Immature natural killer cell (primary cell): Measurements from ENCODE around the gene RXRA. TPM values are rescaled to one million over a fixed set of nuclear protein-coding genes. Genes with fewer than 3 reads are reported as not detected.
A peak's percentile ranks its signal among the peaks of the same experiment; 100 is the strongest.

Source experiments
- DNase-seq, 3 donors: peaks; one replicate each; pipeline ENCODE4 v3.0.0; 2022; ENCODE audit warnings: mixed read lengths in 1 of 3
- H3K27ac Mint-ChIP-seq, 6 donors: one replicate each; pipeline ENCODE4 v1.8.0; 2020; ENCODE audit warnings: mixed read lengths in 6 of 6, mild to moderate bottlenecking in 5 of 6, inconsistent platforms in 4 of 6, moderate library complexity in 3 of 6
- H3K27me3 Mint-ChIP-seq, 3 donors: one replicate each; pipeline ENCODE4 v1.8.0; 2020 to 2021; ENCODE audit warnings: low read depth in 3 of 3, mild to moderate bottlenecking in 3 of 3, mixed read lengths in 3 of 3, moderate library complexity in 3 of 3, inconsistent platforms in 1 of 3
- H3K36me3 Mint-ChIP-seq, 3 donors: one replicate each; pipeline ENCODE4 v1.8.0; 2020; ENCODE audit warnings: mixed read lengths in 3 of 3, inconsistent platforms in 2 of 3, mild to moderate bottlenecking in 2 of 3
- H3K4me1 Mint-ChIP-seq, 2 donors: one replicate each; pipeline ENCODE4 v1.8.0; 2020; ENCODE audit warnings: inconsistent platforms in 2 of 2, mild to moderate bottlenecking in 2 of 2, mixed read lengths in 2 of 2, moderate library complexity in 1 of 2
- H3K4me3 Mint-ChIP-seq, 5 donors: one replicate each; pipeline ENCODE4 v1.8.0; 2020; ENCODE audit warnings: mild to moderate bottlenecking in 5 of 5, mixed read lengths in 5 of 5, inconsistent platforms in 3 of 5, moderate library complexity in 3 of 5
- H3K9me3 Mint-ChIP-seq, 6 donors: one replicate each; pipeline ENCODE4 v1.8.0; 2020; ENCODE audit warnings: mild to moderate bottlenecking in 6 of 6, mixed read lengths in 6 of 6, inconsistent platforms in 4 of 6, moderate library complexity in 3 of 6
- polyA plus RNA-seq, 3 donors: library from polyadenylated mRNA; unstranded; fragments of 300-500 nt; fragmentation: Illumina TruSeq; gene quantifications; one replicate each; pipeline ENCODE4 v1.2.3, GENCODE V29; 2021

The RXRA gene
- polyA plus RNA-seq, 3 donors from 2014 or later = 1.0 to 4.4 (median 1.9) TPM

DNA sequence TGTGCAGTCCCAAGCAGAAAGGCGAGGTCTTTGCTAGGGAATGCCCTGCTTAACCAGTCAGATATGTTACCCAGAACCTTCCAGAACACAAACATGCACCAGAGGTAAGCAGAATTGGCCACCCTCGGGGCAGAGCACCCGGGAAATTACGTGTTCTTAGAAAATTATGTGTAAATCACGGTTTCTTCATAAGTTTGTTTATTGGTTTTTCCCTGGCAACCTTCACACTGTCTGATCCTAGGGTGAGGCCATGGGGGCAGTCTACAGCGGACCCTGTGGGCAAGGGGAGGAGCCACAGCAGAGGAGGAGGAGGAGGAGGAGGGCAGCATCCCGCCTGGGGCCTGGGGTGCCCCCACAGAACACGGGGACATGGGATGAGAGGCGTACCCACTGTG, 31.4 kb downstream of the RXRA start:
- Mint-ChIP-seq H3K4me3 (no peak overlapping the region), H3K27ac (no peak overlapping the region), H3K36me3 (no peaks in the 10 kb centered on the region), H3K9me3 (no peaks in the 10 kb centered on the region), H3K27me3 (peaks cover 0 to 4% (median 2%) of the 10 kb centered on the region in 3 donors), H3K4me1 (peaks cover 0 to 2% of the 10 kb centered on the region in 2 donors)
- no peak for DNase-seq

- Mint-ChIP-seq H3K27me3 (peaks cover 0 to 4% (median 2%) of the 10 kb centered on the region in 3 donors), H3K4me1 (peaks cover 0 to 2% of the 10 kb centered on the region in 2 donors), H3K4me3 (no peak overlapping the region), H3K36me3 (no peaks in the 10 kb centered on the region), H3K27ac (no peak overlapping the region), H3K9me3 (no peaks in the 10 kb centered on the region)
- no peak for DNase-seq
Observed at GRCh38 chr9:134358026-134358661, 31.9 kb downstream of the RXRA start.

DNA sequence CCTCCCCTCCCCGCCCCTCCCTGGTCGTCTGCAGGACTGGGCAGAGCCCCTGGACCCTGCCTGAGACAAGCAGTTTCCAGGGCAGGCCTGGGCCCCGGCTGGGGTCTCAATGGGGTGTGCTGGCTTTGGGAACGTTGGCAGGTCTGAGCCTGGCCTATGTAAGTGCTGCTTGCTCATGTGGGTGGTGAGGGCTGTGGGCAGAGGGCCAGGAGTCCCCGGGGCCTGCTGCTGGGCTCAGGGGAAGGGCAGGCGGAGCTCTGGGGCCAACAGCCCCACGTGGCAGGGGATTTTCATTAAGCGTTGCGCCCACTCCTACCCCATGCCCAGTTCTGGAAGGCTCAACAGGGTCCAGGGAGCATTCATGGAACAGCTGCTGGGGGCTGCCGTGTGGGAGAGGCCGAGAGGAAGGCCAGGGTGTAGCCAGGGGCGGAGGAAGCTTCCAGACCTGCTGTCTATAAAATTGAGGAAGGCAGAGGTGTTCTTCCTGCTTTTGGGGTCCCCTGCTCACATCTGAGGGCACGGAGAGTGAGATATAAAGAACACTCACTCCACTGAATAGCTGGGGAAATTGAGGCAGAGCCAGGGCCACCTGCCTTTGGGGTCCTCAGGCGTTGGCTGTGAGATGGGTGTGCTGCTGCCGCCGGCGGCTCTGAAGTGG, 32.5 kb downstream of the RXRA start:
- Mint-ChIP-seq H3K4me3 (no peak overlapping the region), H3K36me3 (no peaks in the 10 kb centered on the region), H3K4me1 (peaks cover 0 to 2% of the 10 kb centered on the region in 2 donors), H3K9me3 (no peaks in the 10 kb centered on the region), H3K27me3 (peaks cover 0 to 4% (median under 1%) of the 10 kb centered on the region in 3 donors), H3K27ac (no peak overlapping the region)
- no peak for DNase-seq

DNA sequence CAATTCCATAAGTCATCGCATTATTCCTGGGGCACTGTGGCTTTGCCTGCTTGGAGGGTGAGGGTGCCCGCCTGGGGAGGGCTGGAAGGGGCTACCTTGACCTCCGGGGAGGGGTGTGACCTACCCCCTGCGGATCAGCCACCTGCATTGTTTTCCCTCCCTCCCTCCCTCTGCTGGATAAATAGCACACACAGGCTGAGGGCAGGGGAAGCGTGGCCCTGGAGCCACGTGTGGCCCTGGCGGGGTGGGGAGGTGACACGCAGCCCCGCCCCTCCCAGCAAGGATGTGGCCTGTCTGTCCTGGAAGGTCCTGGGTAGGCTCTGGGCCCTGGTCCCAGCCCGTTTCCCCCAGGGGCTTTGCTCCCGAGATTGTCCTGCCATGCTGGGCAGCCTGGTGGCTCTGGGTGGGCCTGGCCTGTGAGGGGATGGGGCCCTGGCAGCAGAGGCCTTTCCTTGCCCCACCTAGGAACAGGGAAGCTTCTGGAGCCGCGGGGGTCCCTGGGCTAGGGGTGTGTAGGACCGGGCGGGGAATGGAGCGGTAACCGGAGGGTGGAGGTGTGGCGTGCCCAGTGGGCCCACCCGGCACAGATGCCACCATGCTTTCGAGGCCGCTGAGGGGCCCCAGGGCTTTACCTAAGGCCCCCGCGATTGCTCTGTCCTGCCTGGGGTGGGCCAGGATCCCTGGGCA, 33.4 kb downstream of the RXRA start:
- DNase-seq = no peak
- Mint-ChIP-seq H3K27me3 (peaks cover 0 to 4% (median 0%) of the 10 kb centered on the region in 3 donors), H3K36me3 (no peaks in the 10 kb centered on the region), H3K4me1 (peaks cover 0 to 2% of the 10 kb centered on the region in 2 donors), H3K9me3 (no peaks in the 10 kb centered on the region), H3K27ac (no peak overlapping the region), H3K4me3 (no peak overlapping the region)

DNA sequence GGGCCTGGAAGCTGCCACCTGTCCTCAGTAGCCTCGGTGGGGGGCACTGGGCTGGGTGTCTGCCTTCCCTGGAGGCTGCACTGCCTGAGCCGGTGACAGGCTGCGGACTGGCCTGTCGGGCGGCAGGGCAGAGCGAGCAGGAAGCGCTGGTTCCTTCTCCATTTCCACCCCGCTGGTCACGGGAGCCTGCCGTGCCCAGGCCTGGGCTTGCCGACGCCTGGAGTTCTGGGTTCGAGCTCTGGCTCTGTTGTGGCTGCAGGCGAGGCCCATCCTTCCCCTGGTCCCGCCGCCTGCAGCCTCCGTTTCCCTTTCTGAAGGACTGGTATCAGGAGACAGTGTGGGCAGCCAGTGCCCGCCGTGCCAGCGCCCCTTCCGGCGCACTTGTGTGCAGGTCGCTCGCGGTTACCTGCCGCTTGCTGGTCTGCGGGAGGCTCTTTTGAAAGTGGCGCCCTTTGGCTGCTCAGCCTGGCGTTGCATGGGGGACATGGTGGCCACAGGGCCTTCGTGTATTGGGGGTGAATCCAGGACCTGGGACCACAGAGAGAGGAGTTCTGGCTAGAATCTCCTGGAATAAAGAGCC, 34.0 kb downstream of the RXRA start:
- no peak for DNase-seq
- Mint-ChIP-seq H3K9me3 (no peaks in the 10 kb centered on the region), H3K27me3 (peaks cover 0 to 4% (median 0%) of the 10 kb centered on the region in 3 donors), H3K36me3 (no peaks in the 10 kb centered on the region), H3K4me1 (peaks cover 0 to 2% of the 10 kb centered on the region in 2 donors), H3K4me3 (no peak overlapping the region), H3K27ac (no peak overlapping the region)

DNA sequence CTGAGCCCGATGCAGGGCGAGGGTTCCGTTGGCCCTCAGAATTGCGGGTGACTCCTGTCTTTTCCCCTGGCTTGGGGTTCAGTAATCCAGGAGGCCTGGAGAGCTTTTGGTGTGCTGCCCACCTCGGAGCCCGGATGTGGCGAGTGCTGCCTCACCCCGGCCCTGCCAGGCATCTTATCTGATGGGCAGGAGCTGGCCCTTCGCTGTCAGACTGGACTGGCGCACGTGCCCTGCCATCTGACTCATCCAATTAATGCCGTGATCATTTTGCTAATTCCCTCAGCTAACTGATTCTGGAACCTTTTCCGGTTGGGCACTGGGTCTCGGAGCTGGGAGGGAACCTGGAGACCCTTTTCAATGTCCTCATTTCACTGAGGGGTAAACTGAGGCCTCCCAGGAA, 34.6 kb downstream of the RXRA start:
- H3K36me3 Mint-ChIP-seq = no peaks in the 10 kb centered on the region
- H3K27me3 Mint-ChIP-seq = peaks cover 0 to 4% (median 0%) of the 10 kb centered on the region in 3 donors
- no peak overlapping the region for H3K4me3 Mint-ChIP-seq

GRCh38 chr9:134361426-134361825, 35.2 kb downstream of the RXRA start:
- Mint-ChIP-seq H3K27ac (no peak overlapping the region), H3K27me3 (peaks cover 0 to 2% (median 0%) of the 10 kb centered on the region in 3 donors), H3K36me3 (no peaks in the 10 kb centered on the region), H3K9me3 (no peaks in the 10 kb centered on the region), H3K4me3 (no peak overlapping the region), H3K4me1 (peaks cover 0 to 2% of the 10 kb centered on the region in 2 donors)
- DNase-seq = no peak

More for the DNA sequence above, 34.6 kb downstream of the RXRA start:
- no peak overlapping the region for H3K27ac Mint-ChIP-seq
- DNase-seq = no peak
- H3K9me3 Mint-ChIP-seq = no peaks in the 10 kb centered on the region
- H3K4me1 Mint-ChIP-seq = peaks cover 0 to 2% of the 10 kb centered on the region in 2 donors

DNA sequence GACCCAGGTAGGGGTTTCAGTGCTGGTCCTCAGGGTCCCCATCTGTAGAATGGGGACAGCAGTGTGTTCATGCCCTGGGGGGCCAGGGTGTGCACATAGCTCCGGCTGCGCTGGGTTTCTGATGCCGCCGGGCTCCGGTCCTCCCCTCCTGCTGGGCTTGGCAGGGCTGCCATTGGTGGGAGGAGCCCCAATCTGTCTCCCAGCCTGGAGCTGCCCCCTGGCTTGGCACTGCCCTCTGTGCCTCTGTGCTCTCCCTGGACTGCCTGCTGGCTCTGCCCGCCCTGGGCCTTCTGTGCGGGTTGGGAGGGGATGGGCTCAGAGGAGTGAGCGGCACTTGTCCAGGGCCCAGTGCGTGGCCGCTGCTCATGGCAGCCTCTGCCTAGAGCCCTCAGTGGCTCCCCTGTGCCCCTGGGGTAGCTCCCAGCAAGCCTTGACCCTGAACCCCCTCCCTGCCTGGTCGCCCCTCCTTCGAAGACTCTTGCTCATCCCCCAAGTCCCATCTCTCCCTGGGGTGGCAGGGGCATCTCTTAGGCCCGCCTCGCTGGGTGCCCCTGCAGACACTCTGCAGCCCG, 35.7 kb downstream of the RXRA start:
- H3K36me3 Mint-ChIP-seq = no peaks in the 10 kb centered on the region
- peaks cover 0 to 2% (median 0%) of the 10 kb centered on the region in 3 donors for H3K27me3 Mint-ChIP-seq
- no peak overlapping the region for H3K4me3 Mint-ChIP-seq
- no peak overlapping the region for H3K27ac Mint-ChIP-seq
- no peak for DNase-seq
- H3K4me1 Mint-ChIP-seq = peaks cover 0 to 2% of the 10 kb centered on the region in 2 donors
- no peaks in the 10 kb centered on the region for H3K9me3 Mint-ChIP-seq

DNA sequence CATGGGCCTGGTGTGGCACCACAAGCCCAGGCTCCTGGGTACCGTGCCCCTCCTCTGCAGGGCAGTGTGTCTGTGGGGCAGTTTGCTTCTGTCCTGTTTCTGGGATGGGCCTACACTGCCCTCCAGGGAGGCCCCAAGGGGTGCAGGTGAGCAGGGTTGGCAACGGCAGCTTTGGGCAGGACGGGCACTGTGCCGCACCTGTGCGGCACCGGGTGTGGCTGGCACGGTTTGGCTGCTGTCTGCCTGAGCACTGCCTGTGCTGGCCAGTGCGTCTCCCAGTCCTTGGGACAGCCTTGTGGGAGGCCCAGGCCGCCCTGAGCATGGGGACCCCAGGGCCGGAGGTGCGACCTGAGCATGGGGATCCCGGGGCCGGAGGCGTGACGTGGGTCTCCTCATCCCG, 37.2 kb downstream of the RXRA start:
- H3K9me3 Mint-ChIP-seq = no peaks in the 10 kb centered on the region
- H3K36me3 Mint-ChIP-seq = no peaks in the 10 kb centered on the region
- no peak overlapping the region for H3K4me3 Mint-ChIP-seq
- H3K27ac Mint-ChIP-seq = no peak overlapping the region
- H3K4me1 Mint-ChIP-seq = peaks cover 0 to 2% of the 10 kb centered on the region in 2 donors
- H3K27me3 Mint-ChIP-seq = peaks cover 0 to 2% (median 0%) of the 10 kb centered on the region in 3 donors
- no peak for DNase-seq

DNA sequence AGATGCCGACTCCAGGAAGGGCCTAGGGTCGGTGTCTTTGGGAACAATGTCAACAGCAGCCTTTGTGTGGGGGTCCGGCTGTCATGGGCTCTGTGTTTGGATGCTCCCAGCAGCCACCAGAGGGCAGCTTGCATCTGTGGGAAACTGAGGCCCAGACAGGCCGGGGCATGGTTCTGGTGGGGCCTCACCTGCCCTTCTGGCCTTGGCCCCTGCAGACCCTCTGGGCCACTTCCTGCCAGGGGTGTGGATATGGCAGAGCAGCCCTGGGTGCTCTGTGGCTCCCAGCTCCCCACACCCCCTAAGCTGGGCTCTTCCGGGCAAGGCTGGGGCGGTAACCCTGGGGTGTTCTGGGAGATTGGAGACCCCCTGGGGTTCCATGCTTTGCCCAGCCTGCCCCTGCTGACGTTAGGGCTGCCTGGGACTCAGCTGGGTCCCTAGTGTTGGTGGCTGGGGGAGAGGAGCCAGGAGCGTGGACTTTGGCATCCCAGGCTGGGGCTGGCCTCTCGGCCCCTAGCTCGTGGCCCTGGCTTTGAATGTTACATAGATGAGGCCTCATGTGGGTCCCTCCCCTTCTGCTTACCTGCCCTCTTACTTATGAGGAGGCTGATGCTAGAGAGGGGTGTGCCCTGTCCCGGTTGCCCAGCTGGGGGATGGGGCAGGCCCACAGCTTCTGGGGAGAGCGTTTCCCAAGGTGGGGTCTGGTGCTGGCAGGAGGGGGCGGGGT, 38.3 kb downstream of the RXRA start:
- no peak for DNase-seq
- Mint-ChIP-seq H3K4me1 (peaks cover 0 to 3% of the 10 kb centered on the region in 2 donors), H3K9me3 (no peaks in the 10 kb centered on the region), H3K36me3 (no peaks in the 10 kb centered on the region), H3K27me3 (peaks cover 0 to 2% (median 0%) of the 10 kb centered on the region in 3 donors), H3K4me3 (no peak overlapping the region), H3K27ac (no peak overlapping the region)

DNA sequence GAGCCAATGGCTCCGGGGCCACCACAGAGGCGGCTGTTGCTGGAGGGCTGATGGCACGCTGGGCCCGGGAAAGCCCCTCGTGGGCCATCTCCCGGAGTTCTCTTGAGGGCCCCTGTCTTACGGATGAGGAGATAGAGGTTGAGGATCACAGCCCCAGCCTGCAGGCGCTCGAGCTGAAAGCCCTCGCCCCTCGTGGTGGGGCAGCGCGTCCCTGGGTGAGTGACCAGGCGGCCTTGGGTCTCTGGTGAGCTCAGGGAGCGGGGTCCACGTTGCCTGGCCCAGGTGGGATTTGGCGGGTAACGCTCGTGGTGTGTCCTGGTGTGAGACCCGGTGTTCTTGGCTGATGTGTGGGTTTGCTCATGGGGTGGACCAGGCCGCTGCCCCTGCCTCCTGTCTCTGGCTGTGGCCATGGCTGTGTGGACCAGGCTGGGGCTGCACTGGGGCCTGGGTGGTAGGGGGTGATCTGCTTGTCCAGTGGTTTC, 38.9 kb downstream of the RXRA start:
- Mint-ChIP-seq H3K4me1 (peaks cover 0 to 3% of the 10 kb centered on the region in 2 donors), H3K27ac (peak overlapping the region in 1 of 6 donors; percentile 16), H3K36me3 (no peaks in the 10 kb centered on the region), H3K27me3 (peaks cover 0 to 2% (median 0%) of the 10 kb centered on the region in 3 donors), H3K4me3 (no peak overlapping the region), H3K9me3 (no peaks in the 10 kb centered on the region)
- no peak for DNase-seq

GRCh38 chr9:134365791-134366222, 39.6 kb downstream of the RXRA start:
- Mint-ChIP-seq H3K27me3 (peaks cover 0 to 4% (median 0%) of the 10 kb centered on the region in 3 donors), H3K27ac (no peak overlapping the region), H3K4me1 (peaks cover 0 to 3% of the 10 kb centered on the region in 2 donors), H3K9me3 (no peaks in the 10 kb centered on the region), H3K4me3 (no peak overlapping the region), H3K36me3 (no peaks in the 10 kb centered on the region)
- no peak for DNase-seq
